GM19351 (cell line): ENCODE data around the gene LGI2.

Experiments
- ATAC-seq: cut with Tn5 transposase; IDR thresholded peaks from one replicate; pipeline ENCODE4 v1.9.1; 2021; ENCODE audit warnings: mild to moderate bottlenecking, moderate library complexity; ENCODE audit not compliant: unreplicated experiment

LGI2 gene

DNA sequence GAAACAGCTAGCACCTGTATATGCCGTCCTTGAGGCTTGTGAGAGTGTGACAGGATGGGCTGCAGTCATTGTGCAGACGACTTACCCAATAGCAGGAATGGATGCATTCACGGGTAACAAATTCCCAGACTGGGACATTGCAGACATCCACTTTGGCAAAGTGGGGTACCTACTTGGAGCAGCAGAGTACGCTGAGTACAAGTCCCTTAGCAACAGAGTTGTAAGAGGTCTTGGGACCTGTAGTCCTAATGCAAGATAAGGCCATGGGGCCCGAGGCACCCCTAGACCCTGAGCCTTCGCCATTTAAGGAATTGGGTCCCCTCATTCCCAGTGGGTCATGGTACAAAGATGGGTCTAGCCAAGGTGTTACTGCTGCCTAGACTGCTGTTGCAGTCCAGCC is 62.5 kb downstream of the LGI2 start:
- no peak for ATAC-seq

DNA sequence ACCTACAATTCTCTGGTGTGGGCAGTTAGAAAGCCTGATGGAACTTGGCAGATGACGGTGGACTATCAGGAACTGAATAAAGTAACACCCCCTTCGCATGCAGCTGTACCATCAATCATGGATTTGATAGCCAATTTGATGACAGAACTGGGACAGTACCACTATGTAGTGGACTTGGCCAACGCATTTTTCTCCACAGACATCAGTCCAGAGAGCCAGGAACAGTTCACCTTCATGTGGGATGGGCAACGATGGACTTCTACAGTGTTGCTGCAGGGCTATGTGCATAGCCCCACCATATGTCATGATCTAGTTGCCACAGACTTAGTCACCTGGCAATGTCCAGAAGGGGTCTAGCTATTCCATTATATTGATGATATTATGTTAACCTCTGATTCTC is 63.4 kb downstream of the LGI2 start:
- ATAC-seq, result no peak

DNA sequence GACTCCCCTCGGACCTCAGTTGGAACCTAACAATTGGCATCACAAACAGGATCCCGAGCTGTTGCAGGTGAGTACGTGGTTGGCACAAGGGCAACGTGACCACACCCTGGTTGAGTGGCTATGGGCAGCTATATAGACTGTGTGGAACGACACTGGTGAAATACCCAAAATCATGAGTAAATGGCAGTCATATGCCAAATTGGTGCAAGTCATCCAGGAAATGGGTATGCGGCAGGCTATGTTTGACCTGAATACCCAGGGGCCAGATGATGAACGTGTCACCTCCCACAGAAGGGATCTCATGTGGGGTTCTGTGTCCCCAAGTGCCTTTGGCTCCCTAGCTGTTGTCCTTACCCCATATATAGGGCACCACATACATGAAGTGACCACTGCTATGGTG is 64.7 kb downstream of the LGI2 start:
- ATAC-seq, result no peak

DNA sequence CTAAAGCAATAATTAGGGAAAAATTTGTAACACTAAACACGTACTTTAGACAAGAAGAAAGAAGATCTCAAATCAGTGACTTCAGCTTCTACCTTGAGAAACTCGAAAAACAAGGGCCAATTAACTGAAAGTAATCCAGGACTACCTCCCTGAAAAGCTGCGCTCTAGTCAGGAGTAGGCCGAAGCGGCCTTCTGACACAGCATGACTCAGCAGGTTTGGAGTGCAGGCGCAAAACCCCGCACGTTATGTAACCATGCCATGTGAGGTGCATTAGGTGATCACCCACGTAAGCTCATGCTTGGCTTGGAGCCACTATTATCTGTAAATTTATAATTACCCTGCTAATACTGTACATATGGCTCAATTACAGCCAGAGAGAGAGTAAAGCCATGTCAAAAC is 65.1 kb downstream of the LGI2 start:
- ATAC-seq, result no peak

DNA sequence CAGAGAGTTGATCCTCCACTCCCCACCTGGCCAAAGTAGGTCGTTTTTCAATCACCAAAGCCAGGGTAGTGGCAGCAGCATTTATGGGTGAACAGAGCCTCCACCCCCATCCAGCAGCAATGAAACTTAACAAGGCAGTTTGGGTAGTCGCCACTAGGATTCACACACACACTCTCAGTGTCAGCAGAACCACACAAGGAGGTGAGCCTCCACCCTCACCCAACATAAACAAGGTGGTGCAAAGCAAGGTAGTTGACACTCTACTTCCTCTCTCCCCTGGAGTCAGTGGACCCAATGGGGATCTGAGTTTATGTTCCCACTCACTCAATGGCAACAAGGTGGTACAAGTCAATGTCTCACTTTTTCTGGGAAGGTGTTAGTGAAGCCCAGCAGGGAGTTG is 67.5 kb downstream of the LGI2 start:
- no peak for ATAC-seq

DNA sequence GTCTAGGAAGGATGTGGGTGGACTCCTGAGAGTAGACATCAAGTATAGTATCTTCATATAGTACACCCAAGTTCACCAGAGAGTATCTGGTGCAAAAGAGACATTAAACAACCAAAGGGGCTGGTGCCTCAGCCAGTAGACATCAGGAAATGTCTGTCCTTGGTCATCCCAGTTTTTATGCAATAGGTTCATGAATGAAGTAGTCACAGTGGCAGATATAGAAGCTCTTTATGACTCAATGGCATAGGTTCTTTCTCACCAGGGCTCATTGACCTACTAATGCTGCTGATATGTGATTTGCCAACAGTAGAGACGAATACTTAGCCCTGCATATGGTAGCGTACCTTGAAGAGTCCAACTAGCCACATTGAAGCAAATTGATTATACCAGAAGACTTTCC is 72.9 kb downstream of the LGI2 start:
- ATAC-seq, result no peak

DNA sequence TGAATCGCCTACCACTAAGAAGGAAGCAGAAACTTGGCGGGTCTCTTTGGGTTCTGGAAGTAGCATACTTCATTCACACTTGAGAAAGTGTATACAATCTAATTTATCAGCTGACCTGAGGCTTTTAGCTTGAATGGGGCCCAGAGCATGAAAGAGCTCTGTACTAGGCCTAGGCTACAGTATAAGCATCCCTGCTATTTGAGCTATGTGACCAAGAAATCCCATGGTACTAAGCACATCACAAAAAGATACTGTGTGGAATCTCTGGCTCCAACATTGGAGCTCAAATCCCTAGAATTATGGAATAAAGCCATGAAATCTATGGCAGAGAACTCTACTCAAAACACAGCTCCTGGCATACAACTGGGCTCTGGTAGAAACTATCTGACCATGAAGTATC is 74.0 kb downstream of the LGI2 start:
- no peak for ATAC-seq

DNA sequence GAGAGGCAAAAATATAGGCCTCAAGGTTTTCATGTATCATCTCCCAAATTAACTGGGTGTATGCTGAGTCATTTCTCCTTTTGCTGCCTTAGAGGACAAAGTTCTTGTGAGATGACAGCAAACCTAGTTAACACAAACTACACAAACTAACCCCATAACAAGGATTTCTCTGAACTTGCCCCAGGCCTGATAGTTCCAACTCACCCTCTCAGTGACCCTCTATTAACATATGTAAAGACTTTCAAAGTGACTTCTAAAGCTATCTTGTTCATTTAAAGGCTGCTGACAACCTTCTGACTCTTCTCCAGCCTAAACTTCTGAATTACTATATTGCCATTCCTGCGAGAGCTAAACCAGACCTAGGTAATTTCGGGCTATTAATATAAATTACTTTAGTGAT is 74.7 kb downstream of the LGI2 start:
- ATAC-seq, result no peak

DNA sequence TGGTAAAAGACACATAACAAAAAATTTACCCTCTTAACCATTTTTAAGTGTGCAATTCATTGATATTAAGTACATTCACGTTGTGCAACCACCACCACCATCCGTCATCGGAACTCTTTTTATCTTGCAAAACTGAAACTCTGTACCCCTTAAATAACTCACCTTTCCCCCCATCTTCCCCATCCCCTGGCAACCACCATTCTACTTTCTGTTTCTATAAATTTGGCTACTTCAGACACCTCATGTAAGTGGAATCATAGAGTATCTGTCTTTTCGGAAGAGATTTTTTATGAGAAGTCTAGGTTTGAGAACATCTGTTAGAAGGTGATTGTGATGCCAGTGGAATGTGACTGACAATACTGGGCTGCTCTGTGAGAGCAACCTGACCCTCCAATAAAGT is 78.1 kb downstream of the LGI2 start:
- ATAC-seq, result no peak

DNA sequence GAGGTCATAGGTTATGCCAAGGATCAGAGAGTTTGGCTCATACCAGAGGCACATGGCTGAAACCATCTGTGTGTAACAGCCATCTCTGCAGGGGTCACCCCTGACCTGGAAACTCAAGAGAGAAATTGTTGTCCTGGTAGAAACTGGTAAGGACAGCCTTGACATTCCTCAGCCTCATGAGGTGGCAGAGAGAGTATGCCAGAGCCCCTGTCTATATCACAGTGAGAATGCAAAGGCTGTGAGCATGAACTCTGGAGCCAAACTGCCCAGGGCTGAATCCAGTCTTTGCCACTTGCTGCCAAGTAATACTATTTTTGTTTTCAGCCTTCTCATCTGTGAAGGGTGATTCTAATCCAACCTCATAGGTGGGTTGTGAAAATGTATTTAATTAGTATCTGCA is 80.8 kb downstream of the LGI2 start:
- no peak for ATAC-seq
